Esophagus mucosa (tissue), 1 donor: ENCODE results near the gene TNFRSF8. TPM values are rescaled to one million over a fixed set of nuclear protein-coding genes. Genes with fewer than 3 reads are reported as not detected.

Experiments
- ATAC-seq: fragments of 200-7000 bp; cut with Tn5 transposase; one replicate; pipeline ENCODE4 v1.9.1; 2020
- total RNA-seq: library from RNA; stranded (reverse); gene quantifications from one replicate; pipeline ENCODE4 v1.2.4, GENCODE V29; 2023
- donor health status: DM: yes; HTN: yes; CAD: no.

The TNFRSF8 gene
- total RNA-seq, 1 donor from 2014 or later, result 0.12 TPM

DNA sequence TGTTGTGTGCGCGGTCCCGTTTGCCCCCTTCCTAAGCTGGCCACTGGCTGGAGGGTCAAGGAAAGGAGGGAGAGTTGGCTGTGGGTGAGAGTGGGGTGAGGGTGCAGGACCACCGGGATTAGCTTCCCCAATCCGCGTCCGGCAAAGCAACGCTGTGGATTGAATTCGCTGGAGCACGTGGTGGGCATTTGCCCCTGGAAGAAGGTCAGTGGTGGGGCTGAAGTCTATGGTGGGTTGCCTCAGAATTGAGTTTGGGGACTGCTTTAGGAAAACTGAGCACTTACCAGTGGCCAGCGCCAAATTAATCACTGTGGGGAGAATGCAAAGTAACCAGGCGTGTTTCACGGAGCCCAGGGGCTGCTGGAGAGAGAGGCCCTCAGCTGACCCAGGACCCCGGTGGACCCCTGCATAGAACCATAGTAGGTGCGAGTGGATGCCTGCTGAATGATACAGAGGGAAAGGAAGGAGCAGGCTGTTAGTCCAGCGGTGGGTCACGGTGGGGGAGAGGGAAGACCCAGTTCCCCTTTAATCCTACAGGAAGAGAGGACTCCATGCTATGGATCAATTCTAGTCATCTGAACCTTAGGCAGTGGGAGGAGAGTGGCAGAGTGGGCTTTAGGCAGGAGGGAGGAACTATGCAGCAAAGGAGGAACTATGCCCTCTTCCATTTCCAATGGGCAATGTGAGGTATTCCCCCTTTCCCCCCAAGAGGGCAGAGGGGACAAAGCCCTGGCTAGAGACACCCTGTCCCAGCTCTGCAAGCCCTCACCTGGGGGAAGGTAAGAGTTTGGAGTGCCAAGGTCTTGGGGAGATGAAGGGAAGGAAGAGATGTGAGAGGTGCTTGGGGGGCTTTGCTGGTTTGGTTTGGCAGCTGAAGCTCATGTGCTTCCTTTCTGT lies 1.2 kb downstream of the TNFRSF8 start:
- ATAC-seq, result no peak

DNA sequence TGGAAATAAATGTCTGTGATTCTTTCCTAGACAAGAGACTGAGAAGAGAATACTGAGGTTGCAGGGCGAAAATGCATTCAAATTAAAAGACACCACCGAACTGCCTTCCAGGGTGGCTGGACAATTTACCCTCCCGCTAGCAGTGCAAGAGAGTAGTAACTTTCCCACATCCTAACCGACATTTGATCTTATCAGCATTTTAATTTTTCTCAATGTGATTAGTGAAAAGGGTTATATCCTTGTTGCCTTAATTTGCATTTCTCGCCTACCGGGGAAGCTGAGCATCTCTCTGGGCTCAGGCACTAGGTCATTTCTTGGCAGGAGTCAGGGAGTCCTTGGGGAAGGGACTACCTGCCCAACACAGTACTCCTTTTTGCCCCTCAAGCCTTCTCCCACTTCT lies 2.8 kb downstream of the TNFRSF8 start:
- ATAC-seq, result no peak

- ATAC-seq, result no peak
Observed at GRCh38 chr1:12067900-12068821, 5.1 kb downstream of the TNFRSF8 start.

GRCh38 chr1:12069623-12070244 lies 6.6 kb downstream of the TNFRSF8 start:
- no peak for ATAC-seq

DNA sequence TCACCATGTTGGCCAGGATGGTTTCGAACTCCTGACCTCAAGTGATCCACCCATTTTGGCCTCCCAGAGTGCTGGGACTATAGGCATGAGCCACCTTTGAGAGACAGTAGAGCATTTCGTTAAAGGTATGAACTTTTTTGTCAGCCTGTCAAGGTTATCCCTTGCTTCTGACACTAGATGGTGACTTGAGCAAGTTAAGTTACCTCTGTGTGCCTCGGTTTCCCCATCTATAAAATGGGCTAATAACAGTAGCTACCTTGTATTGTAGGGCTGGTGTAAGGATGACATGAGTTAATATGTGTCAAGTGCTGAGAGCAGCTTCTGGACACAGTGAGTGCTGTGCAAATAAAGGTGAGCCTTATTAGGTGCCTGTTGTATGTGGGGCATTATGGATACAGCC lies 8.8 kb downstream of the TNFRSF8 start:
- no peak for ATAC-seq

- no peak for ATAC-seq
Observed at GRCh38 chr1:12072741-12073140, 9.6 kb downstream of the TNFRSF8 start.

DNA sequence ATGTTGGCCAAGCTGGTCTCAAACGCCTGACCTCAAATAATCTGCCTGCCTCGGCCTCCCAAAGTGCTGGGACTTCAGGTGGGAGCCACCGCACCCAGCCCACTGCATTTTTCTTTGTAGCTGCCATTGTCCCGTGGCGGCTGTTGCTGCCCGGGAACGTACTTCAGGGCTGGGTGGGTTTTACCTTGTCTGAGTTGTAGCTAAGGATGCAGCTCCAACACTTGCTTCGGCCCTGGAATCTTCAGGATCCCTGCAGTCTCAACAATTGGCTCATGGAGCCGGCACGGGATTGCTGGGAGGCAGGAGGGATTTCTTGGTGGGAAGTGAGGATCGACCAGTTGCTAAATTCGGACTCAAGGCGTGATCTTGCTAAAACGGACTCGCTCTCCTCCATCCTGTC lies 10.7 kb downstream of the TNFRSF8 start:
- no peak for ATAC-seq

DNA sequence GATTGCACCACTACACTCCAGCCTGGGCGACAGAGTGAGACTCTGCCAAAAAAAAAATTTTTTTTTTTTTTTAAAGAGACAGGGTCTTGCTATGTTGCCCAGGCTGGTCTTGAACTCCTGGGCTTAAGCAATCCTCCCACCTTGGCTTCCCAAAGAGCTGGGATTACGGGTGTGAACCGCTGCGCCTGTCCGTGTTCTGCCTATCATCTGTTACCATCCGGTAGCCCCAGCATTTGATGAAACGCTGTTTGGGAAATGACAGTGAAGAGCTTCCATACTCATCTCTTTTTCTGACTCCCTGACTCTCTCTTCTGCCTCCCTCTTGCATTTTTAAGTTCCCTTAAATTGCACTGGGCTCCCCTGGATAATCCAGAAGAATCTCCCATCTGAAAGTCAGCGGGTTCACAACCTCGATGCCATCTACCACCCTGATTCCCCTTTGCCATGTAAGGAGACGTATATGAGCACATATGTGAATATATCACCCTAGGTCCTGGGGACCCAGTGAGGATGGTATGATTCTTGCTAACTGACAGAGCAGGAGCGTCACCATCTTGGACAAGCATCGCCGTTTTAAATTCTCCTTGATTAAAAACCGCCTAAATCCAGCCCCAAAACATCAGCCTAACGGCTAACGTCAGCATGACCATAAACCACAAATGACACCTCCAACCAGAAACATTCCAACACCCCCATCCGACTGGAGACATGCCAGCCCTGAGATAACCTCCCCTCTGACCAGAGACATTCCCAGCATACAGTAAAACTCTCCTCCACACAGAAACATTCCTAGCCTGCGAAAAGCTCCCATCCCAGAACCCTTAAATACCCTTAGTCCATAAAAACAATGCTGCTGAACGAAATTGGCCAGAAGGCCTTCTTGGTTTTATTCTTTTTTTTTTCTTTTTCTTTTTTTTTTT lies 12.4 kb downstream of the TNFRSF8 start:
- no peak for ATAC-seq

DNA sequence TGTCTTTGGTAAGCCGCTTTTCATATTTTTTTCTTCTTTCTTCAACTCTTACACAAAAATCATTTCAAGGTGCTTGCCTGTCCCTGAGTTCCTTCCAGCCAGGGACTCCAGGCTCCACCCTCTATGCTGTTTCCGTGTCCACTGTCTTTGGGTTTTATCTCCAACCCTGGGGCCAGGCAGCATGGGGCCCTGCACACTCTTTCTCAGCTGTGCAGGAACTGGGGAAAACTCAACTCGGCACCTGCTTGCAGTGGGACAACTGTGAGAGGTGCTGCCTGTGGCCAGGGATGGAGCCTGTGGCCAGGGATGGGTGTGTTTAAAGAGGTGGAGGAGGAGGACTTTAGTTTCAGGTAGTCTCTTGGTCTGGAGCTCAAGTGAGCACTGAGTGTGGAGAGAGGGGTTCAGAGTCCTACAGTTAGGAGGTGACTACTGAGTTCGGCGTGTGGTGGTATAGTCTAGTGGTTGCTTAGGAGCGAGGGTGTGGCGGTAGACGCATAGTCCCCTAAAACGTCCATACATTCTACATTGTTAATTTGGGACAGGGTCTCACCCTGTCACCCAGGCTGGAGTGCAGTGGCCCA lies 13.4 kb downstream of the TNFRSF8 start:
- no peak for ATAC-seq

GRCh38 chr1:12078575-12078937 lies 15.5 kb downstream of the TNFRSF8 start:
- ATAC-seq, result no peak

DNA sequence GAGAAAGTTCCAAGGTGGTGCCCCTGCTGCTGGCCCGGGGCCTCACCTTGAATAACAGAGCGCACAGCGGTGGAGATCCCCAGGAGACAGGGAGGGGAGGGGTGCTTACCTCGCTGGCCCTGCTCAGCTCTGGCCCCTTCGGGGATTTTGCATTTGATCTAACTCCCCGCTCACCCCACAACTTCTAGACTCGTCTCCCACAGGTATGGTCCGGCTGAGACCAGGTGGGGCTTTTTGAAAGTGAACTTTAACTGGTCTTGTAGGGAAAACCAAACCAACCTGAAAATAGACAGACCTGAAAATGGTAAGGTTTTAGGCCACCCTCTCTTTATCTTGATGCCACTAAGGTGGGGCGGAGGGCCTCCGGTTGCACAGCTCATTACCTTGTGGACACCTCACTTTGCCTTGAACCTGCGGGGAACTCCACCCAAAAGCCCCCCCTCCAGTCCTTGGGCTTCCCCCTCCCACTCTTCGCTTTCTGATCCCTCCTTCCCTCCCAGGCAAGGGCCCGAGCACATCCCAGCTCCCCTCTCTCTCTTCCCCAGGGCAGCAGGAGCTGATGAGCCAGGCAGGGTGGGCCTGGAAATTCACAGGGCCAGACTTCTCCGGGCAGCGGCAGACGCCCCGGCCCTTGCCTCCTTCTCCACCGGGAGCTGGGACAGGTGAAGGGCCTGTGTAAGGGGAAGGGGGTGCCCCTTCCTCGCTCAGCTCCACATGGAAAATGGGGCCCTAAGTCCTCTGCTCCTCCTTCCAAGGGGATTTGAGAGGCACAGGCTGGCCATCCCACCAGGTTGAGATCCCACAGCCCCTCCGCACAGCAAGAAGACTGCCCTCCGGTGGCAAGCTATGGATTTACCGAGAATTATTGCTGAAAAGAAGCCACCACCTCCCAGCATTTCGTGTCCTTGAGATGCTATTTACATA lies 16.1 kb downstream of the TNFRSF8 start:
- peak; percentile 40 for ATAC-seq

GRCh38 chr1:12080156-12080555 lies 17.1 kb downstream of the TNFRSF8 start:
- ATAC-seq, result no peak

DNA sequence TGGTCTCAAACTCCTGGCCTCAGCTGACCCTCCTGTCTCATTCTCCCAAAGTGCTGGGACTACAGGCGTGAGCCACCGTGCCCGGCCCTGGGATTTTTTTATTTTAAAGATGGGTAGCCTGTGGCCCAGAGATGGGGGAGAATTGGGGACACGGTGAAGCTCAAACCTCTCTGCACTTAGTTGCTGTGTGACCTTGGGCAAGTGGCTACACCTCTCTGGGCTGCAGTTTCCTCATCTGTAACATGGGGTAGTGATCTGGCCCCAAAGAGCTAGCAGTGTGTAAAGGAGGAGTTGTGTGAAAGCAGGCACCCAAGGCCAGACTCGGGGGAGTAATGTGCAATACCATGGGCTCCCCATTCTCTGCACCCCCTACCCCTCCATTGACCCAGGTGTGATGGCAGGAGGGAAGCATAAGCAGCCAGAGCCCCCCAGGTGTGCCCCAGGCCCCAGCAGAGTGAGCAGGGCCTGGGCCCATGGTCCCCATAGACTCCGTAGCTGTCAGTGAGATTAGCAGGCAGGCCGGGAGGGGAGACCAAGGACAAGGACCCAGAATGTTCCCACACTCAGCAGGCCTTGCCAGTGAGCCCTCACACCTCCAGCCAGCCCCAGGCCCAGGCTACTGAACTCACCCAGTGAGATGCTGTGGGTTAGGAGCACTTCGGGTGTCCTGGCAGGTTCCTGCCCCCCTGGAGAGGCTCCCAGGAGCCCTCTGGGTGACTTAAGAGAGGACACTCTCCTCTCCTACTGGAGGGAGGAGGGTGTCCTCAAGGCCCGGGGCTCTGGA lies 17.9 kb downstream of the TNFRSF8 start:
- ATAC-seq, result no peak

- ATAC-seq, result no peak
Observed at GRCh38 chr1:12081648-12082396, 18.7 kb downstream of the TNFRSF8 start.

GRCh38 chr1:12082988-12083387 lies 19.9 kb downstream of the TNFRSF8 start:
- no peak for ATAC-seq

DNA sequence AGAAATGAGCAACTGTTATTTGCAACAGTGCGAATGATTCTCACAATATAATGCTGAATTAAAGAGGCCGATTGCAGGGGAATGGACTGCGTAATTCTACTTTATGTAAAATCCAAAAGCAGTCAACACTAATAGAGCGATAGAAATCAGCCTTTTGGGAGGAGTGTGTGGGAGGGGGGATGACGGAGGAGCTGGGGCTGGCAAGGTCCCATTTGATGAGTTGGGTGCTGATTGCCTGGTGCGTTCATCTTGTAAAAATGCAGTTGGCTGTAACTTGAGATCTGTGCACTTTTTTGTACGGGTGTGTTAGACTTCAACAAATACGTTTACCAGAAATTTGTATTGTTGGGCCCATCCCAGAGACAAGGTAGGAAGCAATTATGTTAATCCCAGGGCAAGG lies 20.7 kb downstream of the TNFRSF8 start:
- ATAC-seq, result no peak

GRCh38 chr1:12085643-12086260 lies 22.6 kb downstream of the TNFRSF8 start:
- ATAC-seq, result no peak

GRCh38 chr1:12087797-12088314 lies 24.8 kb downstream of the TNFRSF8 start:
- ATAC-seq, result no peak
